BJ (cell line): ENCODE results near the gene AHDC1. TPM values are rescaled to one million over a fixed set of nuclear protein-coding genes. Genes with fewer than 3 reads are reported as not detected.

Source experiments
- CTCF ChIA-PET: fragments of 350-600 bp; formaldehyde crosslinking; extraction: SDS; loops from one replicate; lab custom pipeline; 2021; ENCODE audit warnings: antibody characterized with exemption, inconsistent platforms; lab: Yijun Ruan, JAX
- POLR2A ChIA-PET: fragments of 300-600 bp; sonication (Branson Sonifier 250); formaldehyde crosslinking; extraction: SDS; loops from one replicate; lab custom pipeline; 2021; ENCODE audit warnings: antibody characterized with exemption; lab: Charles Lee
- DNase-seq: peaks from one replicate; pipeline ENCODE4 v3.0.0-alpha.2; 2011; ENCODE audit warnings: low read depth
- H3K27me3 ChIP-seq: 2 replicates; pipeline ENCODE4 v1.6.0; 2011; ENCODE audit warnings: low read length; ENCODE audit not compliant: control insufficient read depth, insufficient read depth
- H3K36me3 ChIP-seq: 2 replicates; pipeline ENCODE4 v1.5.1; 2011; ENCODE audit warnings: low read length; ENCODE audit not compliant: control insufficient read depth, insufficient read depth
- H3K4me3 ChIP-seq: 2 replicates; pipeline ENCODE4 v1.5.1; 2011; ENCODE audit warnings: low read depth, mild to moderate bottlenecking, control low read depth, low read length
- polyA plus RNA-seq: library from polyadenylated mRNA; depleted of rRNA; stranded (reverse); fragments of >200 nt; gene quantifications from 2 replicates; pipeline ENCODE4 v1.2.3, GENCODE V29; 2011
- TF ChIP-seq, protein P1 (sequence below): IDR thresholded peaks from 2 replicates; pipeline ENCODE4 v1.5.1; 2011; ENCODE audit warnings: low read depth, mild to moderate bottlenecking, control low read depth, inconsistent platforms, low read length, moderate library complexity; ENCODE audit not compliant: insufficient read depth

Gene AHDC1
- polyA plus RNA-seq, 1 experiment, result 4.1 TPM

DNA sequence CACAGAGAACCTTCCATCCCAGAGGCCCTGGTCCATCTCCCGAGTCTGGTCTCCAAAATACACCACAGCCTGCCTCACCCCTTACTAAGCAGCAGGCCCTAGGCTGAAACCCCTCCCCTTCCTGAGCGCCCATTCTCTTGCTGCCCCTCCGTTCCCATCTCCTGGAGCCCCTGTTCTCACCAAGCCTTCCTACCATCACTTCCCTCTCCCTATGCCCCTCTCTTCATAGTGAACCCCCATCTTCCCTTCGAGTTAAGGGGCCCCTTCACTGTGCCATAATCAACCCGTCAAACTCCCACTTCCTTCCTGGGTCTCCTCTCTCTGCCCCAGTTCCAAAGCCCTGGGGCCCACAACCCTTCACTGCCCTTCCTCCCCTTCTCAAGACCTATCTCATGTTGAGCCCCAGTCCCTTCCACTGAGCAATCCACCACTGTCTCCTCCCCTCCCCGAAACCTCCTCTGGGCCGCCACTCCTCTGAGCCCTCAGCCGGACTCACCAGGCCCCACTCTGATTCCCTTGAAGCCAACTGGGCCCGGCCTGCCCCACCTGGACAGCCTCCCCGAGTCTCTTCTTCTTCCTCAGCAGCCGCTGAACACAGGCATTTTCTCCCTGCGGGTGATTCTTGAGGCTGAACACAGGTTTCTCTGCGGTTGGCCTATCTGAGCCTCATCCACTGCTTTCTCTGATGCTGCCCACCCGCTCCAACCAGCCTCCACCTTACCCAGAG lies 71.8 kb downstream of the AHDC1 start:
- ChIA-PET POLR2A (no interaction called here), CTCF (no interaction called here)
- no peaks in the 10 kb centered on the region for H3K27me3 ChIP-seq
- TF ChIP-seq, protein P1, sequence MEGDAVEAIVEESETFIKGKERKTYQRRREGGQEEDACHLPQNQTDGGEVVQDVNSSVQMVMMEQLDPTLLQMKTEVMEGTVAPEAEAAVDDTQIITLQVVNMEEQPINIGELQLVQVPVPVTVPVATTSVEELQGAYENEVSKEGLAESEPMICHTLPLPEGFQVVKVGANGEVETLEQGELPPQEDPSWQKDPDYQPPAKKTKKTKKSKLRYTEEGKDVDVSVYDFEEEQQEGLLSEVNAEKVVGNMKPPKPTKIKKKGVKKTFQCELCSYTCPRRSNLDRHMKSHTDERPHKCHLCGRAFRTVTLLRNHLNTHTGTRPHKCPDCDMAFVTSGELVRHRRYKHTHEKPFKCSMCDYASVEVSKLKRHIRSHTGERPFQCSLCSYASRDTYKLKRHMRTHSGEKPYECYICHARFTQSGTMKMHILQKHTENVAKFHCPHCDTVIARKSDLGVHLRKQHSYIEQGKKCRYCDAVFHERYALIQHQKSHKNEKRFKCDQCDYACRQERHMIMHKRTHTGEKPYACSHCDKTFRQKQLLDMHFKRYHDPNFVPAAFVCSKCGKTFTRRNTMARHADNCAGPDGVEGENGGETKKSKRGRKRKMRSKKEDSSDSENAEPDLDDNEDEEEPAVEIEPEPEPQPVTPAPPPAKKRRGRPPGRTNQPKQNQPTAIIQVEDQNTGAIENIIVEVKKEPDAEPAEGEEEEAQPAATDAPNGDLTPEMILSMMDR, result no peak
- no peak for DNase-seq
- no peak overlapping the region for H3K4me3 ChIP-seq
- H3K36me3 ChIP-seq, result peaks cover 19% of the 10 kb centered on the region

- ChIA-PET POLR2A (no interaction called here), CTCF (interaction anchor here (0.6 kb wide), 1 partner anchor 60 kb away, joined by 3 read pairs; no protein-coding TSS in a partner anchor)
- Histone ChIP-seq H3K36me3 (peaks cover 13% of the 10 kb centered on the region), H3K4me3 (no peak overlapping the region), H3K27me3 (no peaks in the 10 kb centered on the region)
- TF ChIP-seq, protein P1, result no peak
- DNase-seq, result no peak
Observed at GRCh38 chr1:27530192-27530591, 73.8 kb downstream of the AHDC1 start.

DNA sequence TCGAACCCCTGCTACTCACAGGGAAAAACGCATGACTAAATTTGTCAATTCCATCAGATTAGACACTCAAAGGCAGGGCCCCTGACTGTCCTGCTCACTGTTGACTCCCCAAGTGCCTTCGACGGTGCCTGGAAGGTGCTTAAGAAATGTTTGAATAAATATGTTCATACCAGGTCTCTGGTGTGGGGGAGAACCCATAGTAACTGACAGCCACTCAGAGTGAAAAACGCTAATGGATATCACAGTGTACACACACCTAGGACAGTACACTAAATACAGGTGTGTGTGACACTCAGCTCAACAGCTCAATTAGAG lies 74.3 kb downstream of the AHDC1 start:
- POLR2A ChIA-PET, result no interaction called here

GRCh38 chr1:27528818-27529703 lies 74.9 kb downstream of the AHDC1 start:
- no peak for DNase-seq
- H3K36me3 ChIP-seq, result peaks cover 9% of the 10 kb centered on the region
- no peak overlapping the region for H3K4me3 ChIP-seq
- TF ChIP-seq, protein P1, result no peak
- POLR2A ChIA-PET, result no interaction called here
- CTCF ChIA-PET, result no interaction called here
- no peaks in the 10 kb centered on the region for H3K27me3 ChIP-seq

More for the DNA sequence above, 74.3 kb downstream of the AHDC1 start:
- no peaks in the 10 kb centered on the region for H3K27me3 ChIP-seq
- H3K36me3 ChIP-seq, result peaks cover 9% of the 10 kb centered on the region
- TF ChIP-seq, protein P1, result no peak
- CTCF ChIA-PET, result no interaction called here
- no peak for DNase-seq
- H3K4me3 ChIP-seq, result no peak overlapping the region
